KMS-11 (cell line): ENCODE results near the gene ZNF146.
"Not testable (repeated sequence)": the region's sequence is repeated elsewhere in the genome, so short reads cannot be mapped to it uniquely, and the experiment has no call there.

Experiments used
- H2AFZ ChIP-seq: fragments of 200-600 bp; sonication (generic); 2 replicates; pipeline ENCODE4 v1.6.1; 2016; ENCODE audit warnings: antibody characterized with exemption, mixed run types, low read depth
- H3K27ac ChIP-seq: fragments of 200-600 bp; sonication (generic); 2 replicates; pipeline ENCODE4 v1.6.1; 2016; ENCODE audit warnings: mild to moderate bottlenecking, mixed run types
- H3K27me3 ChIP-seq: fragments of 200-600 bp; sonication (generic); 2 replicates; pipeline ENCODE4 v1.6.1; 2017; ENCODE audit warnings: mild to moderate bottlenecking, low read depth, mixed run types, moderate library complexity; ENCODE audit not compliant: insufficient read depth
- H3K36me3 ChIP-seq: fragments of 200-600 bp; sonication (generic); 2 replicates; pipeline ENCODE4 v1.6.1; 2017; ENCODE audit warnings: mild to moderate bottlenecking, mixed run types; ENCODE audit not compliant: insufficient read depth
- H3K4me1 ChIP-seq: fragments of 200-600 bp; sonication (generic); 2 replicates; pipeline ENCODE4 v1.6.1; 2016; ENCODE audit warnings: mild to moderate bottlenecking, low read depth, mixed run types; ENCODE audit not compliant: poor library complexity, severe bottlenecking
- H3K4me2 ChIP-seq: fragments of 200-600 bp; sonication (generic); 2 replicates; pipeline ENCODE4 v1.7.0; 2016; ENCODE audit warnings: mild to moderate bottlenecking, mixed run types
- H3K4me3 ChIP-seq: fragments of 200-600 bp; sonication (generic); IDR thresholded peaks from 2 replicates; pipeline ENCODE4 v1.6.1; 2017; ENCODE audit warnings: low read depth, low read length, mixed read lengths; ENCODE audit not compliant: insufficient read depth
- H3K79me2 ChIP-seq: fragments of 200-600 bp; sonication (generic); 2 replicates; pipeline ENCODE4 v1.6.1; 2016; ENCODE audit warnings: low read depth, mixed run types; ENCODE audit not compliant: insufficient read depth
- H3K9ac ChIP-seq: fragments of 200-600 bp; sonication (generic); 2 replicates; pipeline ENCODE4 v1.6.1; 2016; ENCODE audit warnings: mild to moderate bottlenecking, mixed run types
- H4K20me1 ChIP-seq: fragments of 200-600 bp; sonication (generic); 2 replicates; pipeline ENCODE4 v1.6.1; 2016; ENCODE audit warnings: mild to moderate bottlenecking, mixed run types; ENCODE audit not compliant: insufficient read depth
- TF ChIP-seq, protein P1 (sequence below): fragments of 200-600 bp; sonication (generic); conservative IDR thresholded peaks from 2 replicates; pipeline ENCODE4 v1.6.1; 2017; ENCODE audit warnings: low read depth, mild to moderate bottlenecking, antibody characterized with exemption, low read length, moderate library complexity, mixed read lengths

The ZNF146 gene

GRCh38 chr19:36182612-36183244 lies 32.2 kb upstream of the ZNF146 start:
- Histone ChIP-seq H4K20me1 (no peaks in the 10 kb centered on the region), H3K27me3 (no peaks in the 10 kb centered on the region), H3K79me2 (no peaks in the 10 kb centered on the region), H3K9ac (no peak overlapping the region), H3K36me3 (no peaks in the 10 kb centered on the region), H2AFZ (no peak overlapping the region), H3K27ac (no peak overlapping the region), H3K4me2 (no peak overlapping the region), H3K4me1 (no peaks in the 10 kb centered on the region), H3K4me3 (no peak overlapping the region)
- TF ChIP-seq, protein P1, sequence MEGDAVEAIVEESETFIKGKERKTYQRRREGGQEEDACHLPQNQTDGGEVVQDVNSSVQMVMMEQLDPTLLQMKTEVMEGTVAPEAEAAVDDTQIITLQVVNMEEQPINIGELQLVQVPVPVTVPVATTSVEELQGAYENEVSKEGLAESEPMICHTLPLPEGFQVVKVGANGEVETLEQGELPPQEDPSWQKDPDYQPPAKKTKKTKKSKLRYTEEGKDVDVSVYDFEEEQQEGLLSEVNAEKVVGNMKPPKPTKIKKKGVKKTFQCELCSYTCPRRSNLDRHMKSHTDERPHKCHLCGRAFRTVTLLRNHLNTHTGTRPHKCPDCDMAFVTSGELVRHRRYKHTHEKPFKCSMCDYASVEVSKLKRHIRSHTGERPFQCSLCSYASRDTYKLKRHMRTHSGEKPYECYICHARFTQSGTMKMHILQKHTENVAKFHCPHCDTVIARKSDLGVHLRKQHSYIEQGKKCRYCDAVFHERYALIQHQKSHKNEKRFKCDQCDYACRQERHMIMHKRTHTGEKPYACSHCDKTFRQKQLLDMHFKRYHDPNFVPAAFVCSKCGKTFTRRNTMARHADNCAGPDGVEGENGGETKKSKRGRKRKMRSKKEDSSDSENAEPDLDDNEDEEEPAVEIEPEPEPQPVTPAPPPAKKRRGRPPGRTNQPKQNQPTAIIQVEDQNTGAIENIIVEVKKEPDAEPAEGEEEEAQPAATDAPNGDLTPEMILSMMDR: no peak

DNA sequence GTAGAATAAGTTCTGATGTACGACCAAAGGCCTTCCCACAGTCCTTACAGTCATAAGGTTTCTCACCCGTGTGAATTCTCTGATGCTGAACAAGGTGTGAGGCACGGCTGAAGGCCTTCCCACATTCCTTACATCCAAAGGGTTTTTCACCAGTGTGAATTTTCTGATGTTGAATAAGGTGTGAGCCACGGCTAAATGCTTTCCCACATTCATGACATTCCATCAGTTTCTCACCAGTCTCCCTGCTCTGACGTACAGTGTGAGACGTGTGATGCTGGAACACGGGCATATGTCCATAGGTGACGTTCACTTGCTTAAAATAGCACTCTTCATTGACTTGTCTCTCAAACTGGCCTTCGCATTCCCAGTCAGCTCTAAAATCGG lies 31.7 kb upstream of the ZNF146 start:
- H3K4me1 ChIP-seq: no peaks in the 10 kb centered on the region
- H2AFZ ChIP-seq: no peak overlapping the region
- H3K9ac ChIP-seq: no peak overlapping the region
- H3K27me3 ChIP-seq: no peaks in the 10 kb centered on the region
- no peaks in the 10 kb centered on the region for H3K79me2 ChIP-seq
- no peaks in the 10 kb centered on the region for H3K36me3 ChIP-seq
- TF ChIP-seq, protein P1: no peak
- H3K4me2 ChIP-seq: no peak overlapping the region
- H3K4me3 ChIP-seq: no peak overlapping the region
- H3K27ac ChIP-seq: no peak overlapping the region
- H4K20me1 ChIP-seq: no peaks in the 10 kb centered on the region

DNA sequence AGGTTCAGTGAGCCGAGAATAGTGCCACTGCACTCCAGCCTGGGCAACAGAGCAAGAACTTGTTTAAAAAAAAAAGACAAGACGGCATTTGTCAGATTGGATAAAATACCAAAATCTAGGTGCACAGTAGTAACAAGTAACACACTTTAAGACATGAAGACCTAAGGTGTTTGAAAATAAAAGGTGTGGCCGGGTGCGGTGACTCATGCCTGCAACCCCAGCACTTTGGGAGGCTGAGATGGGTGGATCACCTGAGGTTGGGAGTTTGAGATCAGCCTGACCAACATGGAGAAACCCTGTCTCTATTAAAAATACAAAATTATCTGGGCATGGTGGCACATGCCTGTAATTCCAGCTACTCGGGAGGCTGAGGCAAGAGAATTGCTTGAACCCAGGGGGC lies 28.2 kb upstream of the ZNF146 start:
- not testable (repeated sequence) for H3K4me2 ChIP-seq, H3K27me3 ChIP-seq, H3K9ac ChIP-seq, H3K79me2 ChIP-seq, H2AFZ ChIP-seq, H3K27ac ChIP-seq, H3K4me3 ChIP-seq, H3K36me3 ChIP-seq, H4K20me1 ChIP-seq, H3K4me1 ChIP-seq

DNA sequence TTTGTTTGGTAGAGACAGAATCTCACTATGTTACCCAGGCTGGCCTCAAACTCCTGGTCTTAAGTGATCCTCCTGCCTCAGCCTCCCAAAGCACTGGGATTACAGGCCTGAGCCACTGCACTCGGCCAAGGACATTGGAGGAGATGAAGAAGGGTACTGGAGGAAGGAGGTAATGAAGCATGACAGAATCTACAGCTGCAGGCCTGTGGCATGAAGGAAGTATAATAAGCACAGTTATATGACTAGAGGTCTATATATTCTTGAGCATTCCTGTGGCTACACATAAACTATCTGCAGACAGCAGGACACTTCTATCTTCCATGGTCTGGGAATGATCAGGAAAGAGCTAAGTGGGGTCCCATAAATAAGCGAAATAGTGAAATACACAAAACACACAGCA lies 18.7 kb upstream of the ZNF146 start:
- no peak overlapping the region for H2AFZ ChIP-seq
- no peaks in the 10 kb centered on the region for H3K36me3 ChIP-seq
- TF ChIP-seq, protein P1: no peak
- no peak overlapping the region for H3K27ac ChIP-seq
- no peaks in the 10 kb centered on the region for H3K4me1 ChIP-seq
- H3K9ac ChIP-seq: no peak overlapping the region
- H3K4me2 ChIP-seq: no peak overlapping the region
- no peaks in the 10 kb centered on the region for H4K20me1 ChIP-seq
- no peaks in the 10 kb centered on the region for H3K79me2 ChIP-seq
- H3K27me3 ChIP-seq: no peaks in the 10 kb centered on the region
- no peak overlapping the region for H3K4me3 ChIP-seq

GRCh38 chr19:36198119-36198518 lies 16.8 kb upstream of the ZNF146 start:
- no peaks in the 10 kb centered on the region for H4K20me1 ChIP-seq
- H3K27me3 ChIP-seq: no peaks in the 10 kb centered on the region
- H3K4me2 ChIP-seq: no peak overlapping the region
- no peak overlapping the region for H3K4me3 ChIP-seq
- no peaks in the 10 kb centered on the region for H3K79me2 ChIP-seq
- no peak overlapping the region for H3K27ac ChIP-seq
- H3K36me3 ChIP-seq: no peaks in the 10 kb centered on the region
- H2AFZ ChIP-seq: no peak overlapping the region
- no peak overlapping the region for H3K9ac ChIP-seq
- TF ChIP-seq, protein P1: no peak
- H3K4me1 ChIP-seq: no peaks in the 10 kb centered on the region
